Activated B cell treated with CpG ODN at 0.5 μM for 24 hours (primary cell): ENCODE measurements around the gene ALDH3B1. TPM values are rescaled to one million over a fixed set of nuclear protein-coding genes. Genes with fewer than 3 reads are reported as not detected.
A peak's percentile ranks its signal among the peaks of the same experiment; 100 is the strongest.
"Not testable (repeated sequence)": the region's sequence is repeated elsewhere in the genome, so short reads cannot be mapped to it uniquely, and the experiment has no call there.

Experiments used
- ATAC-seq: fragments of 200-7000 bp; cut with Tn5 transposase; one replicate; pipeline ENCODE4 v1.10.0; 2021; ENCODE audit warnings: low read depth, mild to moderate bottlenecking, moderate library complexity
- CTCF ChIA-PET: fragments of 350-600 bp; sonication (Branson Sonifier 250); formaldehyde crosslinking; loops from one replicate; lab custom pipeline; 2021; ENCODE audit warnings: antibody characterized with exemption; lab: Charles Lee
- POLR2A ChIA-PET: fragments of 350-600 bp; sonication (Branson Sonifier 250); formaldehyde crosslinking; loops from one replicate; lab custom pipeline; 2021; ENCODE audit warnings: antibody characterized with exemption; lab: Charles Lee
- DNase-seq: peaks from one replicate; pipeline ENCODE4 v3.0.0; 2022
- H3K27ac Mint-ChIP-seq: one replicate; pipeline ENCODE4 v1.8.0; 2020; ENCODE audit warnings: mixed read lengths
- H3K27me3 Mint-ChIP-seq: one replicate; pipeline ENCODE4 v1.8.0; 2021; ENCODE audit warnings: mixed read lengths
- H3K36me3 Mint-ChIP-seq: one replicate; pipeline ENCODE4 v1.8.0; 2021; ENCODE audit warnings: low read depth, mixed read lengths
- H3K4me1 Mint-ChIP-seq: one replicate; pipeline ENCODE4 v1.8.0; 2021; ENCODE audit warnings: mixed read lengths
- H3K4me3 Mint-ChIP-seq: one replicate; pipeline ENCODE4 v1.8.0; 2020; ENCODE audit warnings: mild to moderate bottlenecking, mixed read lengths
- H3K9me3 Mint-ChIP-seq: one replicate; pipeline ENCODE4 v1.8.0; 2020; ENCODE audit warnings: mixed read lengths
- CTCF ChIP-seq: fragments of 200-600 bp; IDR thresholded peaks from one replicate; pipeline ENCODE4 v1.8.0; 2022; ENCODE audit warnings: antibody characterized with exemption, mild to moderate bottlenecking
- intact Hi-C: fragments of 100-400 bp; cut with micrococcal nuclease; formaldehyde crosslinking; loops from one replicate; pipeline ENCODE4 v1.15.1; 2024
- total RNA-seq: library from RNA; stranded (reverse); gene quantifications from 2 replicates; pipeline ENCODE4 v1.2.3, GENCODE V29; 2022

Gene ALDH3B1
- 0.53 and 0.98 TPM in 2 replicates for total RNA-seq

GRCh38 chr11:68010090-68011041 is at the start of gene ALDH3B1:
ALDH3B1 (plus strand) TSS chr11:68010327; CDS start chr11:68015298, 4,971 bp downstream.
- ChIA-PET CTCF (interaction anchor here (1.6 to 4.2 kb wide), 6 partner anchors 10 to 202 kb away, joined by 4 to 23 read pairs (median 6); partner anchors contain the start of gene TCIRG1), POLR2A (interaction anchor here (1.0 to 2.3 kb wide), 7 partner anchors 8 to 262 kb away, joined by 3 to 9 read pairs (median 4); partner anchors contain the start of gene C11orf24)
- intact Hi-C loops, result no loop called here
- H3K4me1 Mint-ChIP-seq, result peaks cover 51% of the 10 kb centered on the region
- no peaks in the 10 kb centered on the region for H3K27me3 Mint-ChIP-seq
- H3K9me3 Mint-ChIP-seq, result no peaks in the 10 kb centered on the region
- peak within 1 kb of the TSS; percentile 79 for H3K27ac Mint-ChIP-seq
- peak within 1 kb of the TSS; percentile 78 for H3K4me3 Mint-ChIP-seq
- no peak for TF ChIP-seq CTCF
- DNase-seq, result peak; percentile 54
- peak; percentile 83 for ATAC-seq
- no peaks in the 10 kb centered on the region for H3K36me3 Mint-ChIP-seq

DNA sequence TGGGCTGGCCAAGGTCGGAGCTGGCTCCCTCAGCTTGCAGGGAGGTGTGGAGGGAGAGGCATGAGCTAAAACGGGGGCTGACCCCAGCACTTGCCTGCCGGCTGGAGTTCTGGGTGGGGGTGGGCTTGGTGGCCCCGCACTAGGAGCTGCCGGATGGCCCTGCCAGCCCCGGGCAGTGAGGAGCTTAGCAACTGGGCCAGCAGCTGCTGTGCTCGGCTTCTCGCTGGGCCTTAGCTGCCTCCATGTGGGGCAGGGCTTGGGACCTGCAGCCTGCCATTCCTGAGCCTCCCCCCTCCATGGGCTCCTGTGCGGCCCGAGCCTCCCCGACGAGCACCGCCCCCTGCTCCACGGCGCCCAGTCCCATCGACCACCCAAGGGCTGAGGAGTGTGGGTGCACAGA is 46.9 kb upstream of the ALDH3B1 start:
- H3K27ac Mint-ChIP-seq, ATAC-seq, H3K4me1 Mint-ChIP-seq, H3K9me3 Mint-ChIP-seq, DNase-seq, POLR2A ChIA-PET, CTCF ChIA-PET, intact Hi-C loops, H3K4me3 Mint-ChIP-seq, H3K27me3 Mint-ChIP-seq, H3K36me3 Mint-ChIP-seq: not testable (repeated sequence)

DNA sequence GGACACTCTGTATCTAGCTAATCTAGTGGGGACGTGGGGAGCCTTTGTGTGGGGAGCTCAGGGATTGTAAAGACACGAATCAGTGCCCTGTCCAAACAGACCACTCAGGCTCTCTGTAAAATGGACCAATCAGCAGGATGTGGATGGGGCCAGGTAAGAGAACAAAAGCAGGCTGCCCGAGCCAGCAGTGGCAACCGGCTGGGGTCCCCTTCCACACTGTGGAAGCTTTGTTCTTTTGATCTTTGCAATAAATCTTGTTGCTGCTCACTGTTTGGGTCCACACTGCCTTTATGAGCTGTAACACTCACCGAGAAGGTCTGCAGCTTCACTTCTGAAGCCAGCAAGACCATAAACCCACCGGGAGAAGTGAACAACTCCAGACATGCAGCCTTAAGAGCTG is 46.2 kb upstream of the ALDH3B1 start:
- H3K27me3 Mint-ChIP-seq, ATAC-seq, H3K4me3 Mint-ChIP-seq, CTCF ChIA-PET, H3K27ac Mint-ChIP-seq, H3K36me3 Mint-ChIP-seq, POLR2A ChIA-PET, DNase-seq, intact Hi-C loops, H3K4me1 Mint-ChIP-seq, H3K9me3 Mint-ChIP-seq: not testable (repeated sequence)

DNA sequence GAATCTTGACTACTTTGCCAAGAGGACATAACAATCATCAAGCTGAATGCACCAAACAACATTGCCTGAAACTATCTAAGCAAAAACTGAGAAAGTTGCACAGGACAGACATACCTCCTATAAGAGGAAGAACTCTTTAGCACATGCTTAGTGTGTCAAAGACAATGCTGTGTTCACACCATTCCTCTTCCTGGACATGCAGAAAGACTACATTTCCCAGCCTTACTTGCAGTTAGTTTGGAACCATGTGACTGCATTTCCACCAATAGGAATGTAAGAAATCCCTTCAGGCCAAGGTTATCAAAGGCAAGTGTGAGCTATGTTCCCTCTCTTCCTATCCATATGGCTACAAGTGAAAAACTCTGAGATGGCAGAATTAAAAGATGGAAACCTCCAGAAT is 45.4 kb upstream of the ALDH3B1 start:
- ATAC-seq, POLR2A ChIA-PET, H3K4me1 Mint-ChIP-seq, CTCF ChIA-PET, DNase-seq, H3K27ac Mint-ChIP-seq, H3K27me3 Mint-ChIP-seq, H3K4me3 Mint-ChIP-seq, H3K9me3 Mint-ChIP-seq, H3K36me3 Mint-ChIP-seq, intact Hi-C loops: not testable (repeated sequence)

DNA sequence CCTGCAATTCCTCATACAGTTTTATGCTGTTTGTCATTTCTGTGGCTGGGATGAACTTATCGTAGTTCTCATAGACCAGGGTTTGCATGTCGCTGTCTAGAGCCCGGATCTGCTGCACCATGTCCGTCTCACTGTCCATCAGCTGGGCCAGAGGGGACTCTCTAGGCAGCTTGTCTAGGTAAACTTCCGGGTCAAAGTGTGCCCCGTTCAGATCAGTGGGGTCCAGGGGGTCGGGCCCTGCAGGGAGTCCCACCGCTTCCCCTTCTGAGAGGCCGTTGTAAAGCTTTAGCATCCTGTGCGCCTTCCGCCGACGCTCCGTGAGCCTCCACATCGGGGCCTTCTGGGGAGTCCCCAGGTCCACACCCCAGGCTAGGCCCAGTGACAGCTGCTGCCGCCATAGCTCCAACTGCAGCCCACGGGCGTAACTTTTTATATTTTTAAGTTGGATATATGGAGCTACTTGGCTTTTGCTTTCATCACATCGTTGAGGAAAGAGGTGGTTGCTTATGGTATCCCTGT is 44.2 kb upstream of the ALDH3B1 start:
- ATAC-seq, H3K36me3 Mint-ChIP-seq, H3K4me1 Mint-ChIP-seq, DNase-seq, H3K4me3 Mint-ChIP-seq, CTCF ChIA-PET, H3K27ac Mint-ChIP-seq, H3K9me3 Mint-ChIP-seq, POLR2A ChIA-PET, intact Hi-C loops, H3K27me3 Mint-ChIP-seq: not testable (repeated sequence)

DNA sequence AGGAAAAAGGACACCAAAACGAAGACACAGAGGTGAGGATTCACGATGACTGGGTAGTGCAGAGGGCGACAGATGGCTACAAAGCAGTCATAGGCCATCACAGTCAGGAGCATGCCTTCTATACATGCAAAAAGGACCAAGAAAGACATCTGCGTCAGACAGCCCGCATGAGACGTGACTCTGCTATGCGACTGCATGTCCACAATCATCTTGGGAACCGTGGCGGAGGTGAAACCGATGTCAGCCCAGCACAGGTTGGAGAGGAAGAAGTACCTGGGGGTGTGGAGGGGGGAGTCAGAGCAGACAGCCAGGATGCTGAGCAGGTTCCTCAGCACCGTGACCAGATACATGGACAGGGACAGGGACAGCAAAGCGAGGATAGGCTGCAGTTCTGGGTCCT is 35.4 kb upstream of the ALDH3B1 start:
- H3K4me3 Mint-ChIP-seq, H3K27ac Mint-ChIP-seq, POLR2A ChIA-PET: not testable (repeated sequence)

GRCh38 chr11:67978766-67979418 is 31.2 kb upstream of the ALDH3B1 start:
- ATAC-seq, H3K4me3 Mint-ChIP-seq, H3K36me3 Mint-ChIP-seq, intact Hi-C loops, CTCF ChIA-PET, H3K9me3 Mint-ChIP-seq, H3K4me1 Mint-ChIP-seq, POLR2A ChIA-PET, H3K27ac Mint-ChIP-seq: not testable (repeated sequence)
- DNase-seq, result peak; percentile 3
- H3K27me3 Mint-ChIP-seq, result peaks cover 14% of the 10 kb centered on the region

More for the DNA sequence above, 35.4 kb upstream of the ALDH3B1 start:
- ATAC-seq, H3K4me1 Mint-ChIP-seq, H3K9me3 Mint-ChIP-seq, CTCF ChIA-PET, H3K36me3 Mint-ChIP-seq, intact Hi-C loops: not testable (repeated sequence)
- H3K27me3 Mint-ChIP-seq, result peaks cover 13% of the 10 kb centered on the region
- DNase-seq, result peak; percentile 9

DNA sequence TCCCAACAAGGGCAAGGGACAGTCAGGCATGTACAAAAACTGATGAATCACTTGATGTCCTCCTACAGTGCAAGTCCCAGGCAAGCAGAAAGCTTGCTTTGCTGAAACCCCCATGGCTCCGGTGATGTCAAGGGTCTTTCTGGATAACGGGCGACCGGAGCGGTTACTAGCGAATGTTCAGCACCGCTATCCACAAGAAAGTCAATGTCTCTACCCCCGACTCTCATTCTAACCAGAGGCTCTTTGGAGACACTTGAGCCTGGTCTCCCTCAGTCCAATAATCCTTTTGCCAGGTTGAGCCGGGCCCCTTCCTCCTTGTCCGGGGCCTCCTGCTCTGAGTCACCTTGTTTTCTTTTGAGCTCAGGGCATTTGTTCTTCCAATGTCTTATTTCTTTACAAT is 28.9 kb upstream of the ALDH3B1 start:
- peaks cover 12% of the 10 kb centered on the region for H3K27me3 Mint-ChIP-seq
- intact Hi-C loops, CTCF ChIA-PET, H3K9me3 Mint-ChIP-seq, H3K4me1 Mint-ChIP-seq, POLR2A ChIA-PET, H3K27ac Mint-ChIP-seq, DNase-seq, H3K36me3 Mint-ChIP-seq, H3K4me3 Mint-ChIP-seq, ATAC-seq: not testable (repeated sequence)

DNA sequence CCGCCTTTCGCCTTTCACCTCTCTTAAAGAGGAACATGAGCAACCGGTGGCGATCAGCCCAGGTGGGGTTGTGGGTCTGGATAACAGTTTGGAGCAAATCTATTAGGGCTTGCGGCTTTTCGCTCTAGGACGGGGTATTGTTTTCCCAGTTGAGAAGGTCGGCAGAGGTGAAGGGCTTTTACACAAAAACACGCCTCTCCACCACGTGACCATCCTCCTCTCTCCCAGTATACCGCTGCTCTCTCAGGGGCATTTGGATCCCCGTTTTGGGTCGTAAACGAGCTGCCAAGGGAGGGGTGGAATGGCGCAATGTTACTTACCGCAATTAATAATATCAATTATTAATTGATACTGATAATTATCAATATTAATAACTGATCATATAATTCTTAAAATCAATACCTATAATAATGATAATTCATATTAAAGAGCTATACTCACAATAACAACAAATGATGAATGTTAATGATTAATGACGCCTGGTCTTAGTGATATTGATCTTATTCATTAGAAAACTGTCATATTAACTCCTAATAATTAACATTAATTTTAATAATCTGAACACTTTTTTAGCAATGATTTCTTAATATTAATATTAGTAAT is 27.8 kb upstream of the ALDH3B1 start:
- H3K27me3 Mint-ChIP-seq, H3K36me3 Mint-ChIP-seq, DNase-seq, H3K4me3 Mint-ChIP-seq, CTCF ChIA-PET, H3K27ac Mint-ChIP-seq, ATAC-seq, H3K9me3 Mint-ChIP-seq, H3K4me1 Mint-ChIP-seq, intact Hi-C loops, POLR2A ChIA-PET: not testable (repeated sequence)
